ENCODE measurements around the gene DIRAS1. TPM values are rescaled to one million over a fixed set of nuclear protein-coding genes. Genes with fewer than 3 reads are reported as not detected.

The DIRAS1 gene
- total RNA-seq, 1 donor = 14.9 TPM

DNA sequence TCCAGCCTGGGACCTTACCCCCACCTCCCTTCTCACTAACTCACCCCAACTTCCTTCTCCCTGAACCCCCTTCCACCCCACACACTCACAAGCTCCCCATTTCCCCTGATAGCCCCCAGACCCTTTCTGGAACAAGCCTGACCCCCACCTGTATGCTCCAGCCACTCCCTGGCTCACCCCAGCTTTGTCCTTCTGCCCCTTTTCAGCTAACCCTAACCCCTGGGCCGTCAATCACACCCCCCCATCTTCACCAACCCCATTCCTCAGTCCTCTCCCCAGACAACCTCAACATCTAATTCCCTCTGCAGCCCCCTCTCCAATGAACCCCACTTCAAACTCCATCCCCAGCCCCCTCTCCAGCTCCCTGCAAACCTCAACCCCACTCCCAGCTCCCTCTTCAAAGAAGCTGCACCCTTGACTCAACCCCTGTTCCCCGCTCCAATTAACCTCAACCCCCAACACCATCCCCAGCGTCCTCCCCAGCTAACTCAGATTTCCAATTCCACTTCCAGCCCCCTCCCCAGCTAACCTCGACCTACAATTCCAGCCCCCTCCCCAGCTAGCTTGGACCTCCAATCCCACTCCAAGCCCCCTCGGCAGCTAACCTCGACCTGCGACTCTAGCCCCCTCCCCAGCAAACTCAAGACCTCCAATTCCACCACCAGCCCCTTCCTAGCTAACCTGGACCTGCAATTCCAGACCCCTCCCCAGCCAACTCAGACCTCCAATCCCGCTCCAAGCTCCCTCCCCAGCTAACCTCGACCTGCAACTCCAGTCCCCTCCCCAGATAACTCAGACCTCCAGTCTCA is 19.6 kb downstream of the DIRAS1 start:
- H3K4me3 ChIP-seq (ENCODE audit: low read depth, low read length) = no peak overlapping the region
- DNase-seq (ENCODE audit: low read depth) = no peak
- TF ChIP-seq, protein P1, sequence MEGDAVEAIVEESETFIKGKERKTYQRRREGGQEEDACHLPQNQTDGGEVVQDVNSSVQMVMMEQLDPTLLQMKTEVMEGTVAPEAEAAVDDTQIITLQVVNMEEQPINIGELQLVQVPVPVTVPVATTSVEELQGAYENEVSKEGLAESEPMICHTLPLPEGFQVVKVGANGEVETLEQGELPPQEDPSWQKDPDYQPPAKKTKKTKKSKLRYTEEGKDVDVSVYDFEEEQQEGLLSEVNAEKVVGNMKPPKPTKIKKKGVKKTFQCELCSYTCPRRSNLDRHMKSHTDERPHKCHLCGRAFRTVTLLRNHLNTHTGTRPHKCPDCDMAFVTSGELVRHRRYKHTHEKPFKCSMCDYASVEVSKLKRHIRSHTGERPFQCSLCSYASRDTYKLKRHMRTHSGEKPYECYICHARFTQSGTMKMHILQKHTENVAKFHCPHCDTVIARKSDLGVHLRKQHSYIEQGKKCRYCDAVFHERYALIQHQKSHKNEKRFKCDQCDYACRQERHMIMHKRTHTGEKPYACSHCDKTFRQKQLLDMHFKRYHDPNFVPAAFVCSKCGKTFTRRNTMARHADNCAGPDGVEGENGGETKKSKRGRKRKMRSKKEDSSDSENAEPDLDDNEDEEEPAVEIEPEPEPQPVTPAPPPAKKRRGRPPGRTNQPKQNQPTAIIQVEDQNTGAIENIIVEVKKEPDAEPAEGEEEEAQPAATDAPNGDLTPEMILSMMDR (IDR thresholded peaks at IDR 0.05; ENCODE audit: insufficient read depth, low read length) = no peak

DNA sequence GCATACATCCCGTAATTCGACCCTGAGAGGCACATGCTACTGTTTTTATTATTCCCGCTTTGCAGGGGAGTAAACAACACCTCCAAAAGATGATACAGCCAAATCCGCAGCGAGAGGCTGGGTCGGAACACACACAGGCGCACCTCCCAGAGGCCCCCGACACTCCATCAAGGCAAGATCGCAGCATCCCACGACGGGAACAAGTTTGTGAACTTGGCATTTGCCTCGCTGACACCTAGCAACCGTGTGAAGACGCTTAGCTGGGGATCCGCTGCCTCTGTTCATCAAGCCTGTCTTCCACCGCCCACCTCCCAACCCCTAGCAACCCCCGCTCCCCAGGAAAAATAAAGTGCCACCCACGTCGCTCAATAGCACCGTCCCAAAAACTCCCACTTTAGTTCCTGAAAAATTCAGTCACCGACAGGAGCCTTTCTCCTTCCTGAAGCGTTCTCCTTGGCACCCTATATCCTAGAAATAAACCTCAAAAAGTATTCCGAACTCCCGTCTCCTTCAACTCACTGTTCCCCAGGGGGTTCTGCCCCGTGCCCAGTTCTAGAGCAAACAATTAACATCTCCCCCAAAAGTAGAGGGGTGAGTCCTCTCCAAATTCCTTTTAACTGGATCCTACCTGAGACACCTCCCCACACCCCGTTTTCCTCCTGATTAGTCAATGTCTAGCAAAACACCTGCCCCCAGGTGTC is 20.4 kb downstream of the DIRAS1 start:
- TF ChIP-seq, protein P1 (IDR thresholded peaks at IDR 0.05; ENCODE audit: insufficient read depth, low read length) = no peak
- DNase-seq (ENCODE audit: low read depth) = no peak
- no peak overlapping the region for H3K4me3 ChIP-seq (ENCODE audit: low read depth, low read length)

DNA sequence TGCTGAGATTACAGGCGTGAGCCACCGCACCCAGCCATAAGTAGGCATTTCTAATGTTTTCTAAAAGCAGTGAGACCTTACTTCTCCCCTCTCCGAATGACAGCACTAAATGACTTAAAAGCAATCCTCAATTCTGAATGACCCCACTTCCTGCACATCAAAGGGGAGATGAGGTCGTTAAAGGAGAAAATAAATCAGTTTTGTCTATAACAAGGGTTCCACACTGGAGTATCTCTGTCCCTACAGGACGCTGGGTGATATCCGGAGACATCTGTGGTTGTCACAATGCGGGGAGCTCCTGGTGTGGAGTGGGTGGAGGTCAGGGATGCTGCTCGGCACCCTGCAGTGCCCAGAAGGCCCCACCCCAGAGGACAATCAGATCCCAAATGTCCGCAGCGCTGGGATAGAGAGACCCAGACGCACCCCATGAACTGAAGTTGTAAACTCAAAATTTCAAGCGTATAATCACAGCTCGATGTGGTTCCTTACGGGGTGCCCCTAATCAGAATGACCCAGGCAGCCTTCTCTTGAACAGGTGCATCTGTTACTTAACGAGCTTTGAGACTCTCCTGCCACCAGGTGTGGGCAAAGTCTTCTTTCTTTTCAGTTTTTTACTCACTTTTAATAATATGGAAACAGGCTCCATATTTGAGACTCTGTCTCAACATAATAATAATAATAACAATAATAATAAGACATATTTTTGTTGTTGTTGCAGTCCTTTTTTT is 21.6 kb downstream of the DIRAS1 start:
- no peak overlapping the region for H3K4me3 ChIP-seq (ENCODE audit: low read depth, low read length)
- TF ChIP-seq, protein P1 (IDR thresholded peaks at IDR 0.05; ENCODE audit: insufficient read depth, low read length) = no peak
- no peak for DNase-seq (ENCODE audit: low read depth)

DNA sequence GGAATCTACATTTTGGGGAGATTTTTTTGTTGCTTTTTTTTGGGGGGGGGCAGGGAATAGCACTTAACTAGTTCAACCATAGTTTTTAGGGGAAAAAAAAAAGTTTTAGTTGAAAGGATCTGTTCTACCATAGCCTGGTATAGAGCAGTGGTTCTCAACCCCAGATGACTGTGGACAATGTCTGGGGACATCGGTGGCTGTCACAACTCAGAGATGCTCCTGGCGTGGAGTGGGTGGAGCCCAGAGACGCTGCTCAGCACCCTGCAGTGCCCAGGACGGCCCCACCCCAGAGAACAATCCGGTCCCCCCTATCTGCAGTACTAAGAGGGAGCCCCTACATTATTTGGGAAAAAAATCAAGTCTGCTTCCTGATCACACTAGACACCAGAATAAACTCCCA is 27.0 kb downstream of the DIRAS1 start:
- no peak for DNase-seq (ENCODE audit: low read depth)
- TF ChIP-seq, protein P1 (IDR thresholded peaks at IDR 0.05; ENCODE audit: insufficient read depth, low read length) = no peak
- no peak overlapping the region for H3K4me3 ChIP-seq (ENCODE audit: low read depth, low read length)

DNA sequence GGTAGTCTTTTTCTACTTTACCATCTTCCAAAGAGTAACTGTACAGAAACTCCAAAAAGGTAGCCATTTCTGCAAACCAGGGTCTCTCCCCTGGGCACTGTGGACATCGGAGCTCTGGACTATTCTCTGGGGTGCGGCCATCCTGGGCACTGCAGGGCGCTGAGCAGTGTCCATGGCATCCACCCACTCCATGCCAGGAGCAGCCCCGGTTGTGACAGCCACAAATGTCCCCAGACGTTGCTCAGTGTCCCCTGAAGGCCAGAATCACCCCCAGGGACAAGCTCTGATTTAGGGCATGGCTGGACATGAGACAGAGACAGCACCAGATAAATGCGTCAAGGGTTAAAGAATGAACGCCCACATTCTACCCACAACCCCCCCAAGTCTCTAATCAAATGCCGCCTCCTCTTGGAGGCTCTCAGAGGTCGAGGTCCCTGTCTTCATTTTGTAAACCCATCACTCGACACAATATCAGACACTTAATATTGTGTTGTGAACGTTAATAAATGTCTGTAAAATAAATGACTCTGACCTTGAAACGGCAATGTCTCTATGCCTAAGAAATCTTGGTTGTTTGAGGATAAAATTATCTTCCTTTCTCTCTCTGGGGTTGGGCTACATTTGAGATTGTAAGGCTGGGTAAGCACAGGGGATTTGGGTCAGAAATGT is 27.5 kb downstream of the DIRAS1 start:
- DNase-seq (ENCODE audit: low read depth) = no peak
- H3K4me3 ChIP-seq (ENCODE audit: low read depth, low read length) = no peak overlapping the region
- TF ChIP-seq, protein P1 (IDR thresholded peaks at IDR 0.05; ENCODE audit: insufficient read depth, low read length) = no peak

DNA sequence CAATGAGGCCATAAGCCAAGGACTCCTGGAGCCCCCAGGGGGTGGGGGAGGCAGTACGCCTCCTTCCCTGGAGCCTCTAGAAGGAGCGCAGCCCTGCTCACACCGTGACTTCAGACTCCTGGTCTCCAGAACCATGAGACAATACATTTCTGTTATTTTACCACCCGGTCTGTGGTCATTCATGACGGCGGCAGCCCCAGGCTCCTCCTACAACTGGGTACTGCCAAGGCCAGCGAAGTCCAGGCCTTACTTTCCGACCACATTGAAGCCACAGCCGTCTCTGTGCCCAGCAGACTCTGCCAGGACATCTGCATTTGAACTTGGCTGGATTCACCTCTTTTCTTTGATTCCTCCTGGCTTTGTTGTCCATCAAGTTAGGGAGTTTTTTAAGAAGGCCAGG is 29.2 kb downstream of the DIRAS1 start:
- TF ChIP-seq, protein P1 (IDR thresholded peaks at IDR 0.05; ENCODE audit: insufficient read depth, low read length) = no peak

More for the DNA sequence above, 29.2 kb downstream of the DIRAS1 start:
- H3K4me3 ChIP-seq (ENCODE audit: low read depth, low read length) = no peak overlapping the region
- no peak for DNase-seq (ENCODE audit: low read depth)

Data from fibroblast of the aortic adventitia (primary cell).